H9 (cell line): ENCODE data around the gene MESP1. TPM values are rescaled to one million over a fixed set of nuclear protein-coding genes. Genes with fewer than 3 reads are reported as not detected.

Experiments used
- DNase-seq: peaks from one replicate; pipeline ENCODE4 v3.0.0-alpha.2; 2017
- H2AFZ ChIP-seq: one replicate; pipeline ENCODE4 v1.6.1; 2013; ENCODE audit warnings: mild to moderate bottlenecking, low read length, control low read depth, moderate library complexity
- H2AK5ac ChIP-seq: 2 replicates; pipeline ENCODE4 v1.6.1; 2013; ENCODE audit warnings: low read length, control low read depth, mixed read lengths; ENCODE audit not compliant: insufficient read length
- H2BK120ac ChIP-seq: one replicate; pipeline ENCODE4 v1.6.1; 2013; ENCODE audit warnings: low read depth, mild to moderate bottlenecking, low read length, control low read depth, inconsistent platforms; ENCODE audit not compliant: poor library complexity, severe bottlenecking
- H2BK12ac ChIP-seq: 2 replicates; pipeline ENCODE4 v1.6.1; 2013; ENCODE audit warnings: low read length, control low read depth, mixed read lengths, low read depth; ENCODE audit not compliant: insufficient read length
- H2BK15ac ChIP-seq: 2 replicates; pipeline ENCODE4 v1.6.1; 2013; ENCODE audit warnings: low read depth, low read length, control low read depth
- H2BK20ac ChIP-seq: one replicate; pipeline ENCODE4 v1.6.1; 2013; ENCODE audit warnings: low read depth, mild to moderate bottlenecking, low read length, control low read depth, inconsistent platforms; ENCODE audit not compliant: poor library complexity, severe bottlenecking
- H2BK5ac ChIP-seq: 2 replicates; pipeline ENCODE4 v1.6.1; 2013; ENCODE audit warnings: low read length, control low read depth, mixed read lengths; ENCODE audit not compliant: insufficient read length
- H3K14ac ChIP-seq: 2 replicates; pipeline ENCODE4 v1.6.1; 2013; ENCODE audit warnings: low read length, control low read depth; ENCODE audit not compliant: insufficient read depth
- H3K18ac ChIP-seq: 2 replicates; pipeline ENCODE4 v1.6.1; 2013; ENCODE audit warnings: low read depth, mild to moderate bottlenecking, mixed read lengths, low read length, control low read depth; ENCODE audit not compliant: insufficient read length
- H3K23ac ChIP-seq: 2 replicates; pipeline ENCODE4 v1.6.1; 2013; ENCODE audit warnings: low read length, control low read depth, mixed read lengths, low read depth; ENCODE audit not compliant: insufficient read length
- H3K23me2 ChIP-seq: 2 replicates; pipeline ENCODE4 v1.6.1; 2013; ENCODE audit warnings: low read depth, mild to moderate bottlenecking, mixed read lengths, low read length, control low read depth; ENCODE audit not compliant: insufficient read length, poor library complexity, severe bottlenecking
- H3K27ac ChIP-seq: 2 replicates; pipeline ENCODE4 v1.5.1; 2013; ENCODE audit warnings: low read length, control low read depth, mixed read lengths, low read depth; ENCODE audit not compliant: insufficient read length
- H3K27me3 ChIP-seq: 2 replicates; pipeline ENCODE4 v1.6.1; 2013; ENCODE audit warnings: low read length, control low read depth, inconsistent platforms; ENCODE audit not compliant: insufficient read depth
- H3K4ac ChIP-seq: 2 replicates; pipeline ENCODE4 v1.6.1; 2013; ENCODE audit warnings: low read depth, mild to moderate bottlenecking, control low read depth, inconsistent platforms, low read length, moderate library complexity
- H3K4me1 ChIP-seq: 2 replicates; pipeline ENCODE4 v1.6.1; 2013; ENCODE audit warnings: low read length, control low read depth, inconsistent platforms; ENCODE audit not compliant: insufficient read depth
- H3K4me2 ChIP-seq: 2 replicates; pipeline ENCODE4 v1.6.1; 2013; ENCODE audit warnings: low read length, control low read depth, mixed read lengths; ENCODE audit not compliant: insufficient read length, insufficient read depth
- H3K56ac ChIP-seq: 2 replicates; pipeline ENCODE4 v1.6.1; 2013; ENCODE audit warnings: low read depth, mild to moderate bottlenecking, mixed read lengths, low read length, control low read depth; ENCODE audit not compliant: insufficient read length
- H3K79me1 ChIP-seq: 2 replicates; pipeline ENCODE4 v1.6.1; 2013; ENCODE audit warnings: low read depth, mild to moderate bottlenecking, moderate library complexity, low read length, control low read depth, inconsistent platforms; ENCODE audit not compliant: insufficient read depth, poor library complexity, severe bottlenecking
- H3K79me2 ChIP-seq: 2 replicates; pipeline ENCODE4 v1.6.1; 2013; ENCODE audit warnings: low read length, control low read depth, inconsistent platforms; ENCODE audit not compliant: insufficient read depth
- H3K9ac ChIP-seq: 2 replicates; pipeline ENCODE4 v1.6.1; 2013; ENCODE audit warnings: low read length, control low read depth, mixed read lengths; ENCODE audit not compliant: insufficient read length; ENCODE audit errors: extremely low read depth
- H3K9me3 ChIP-seq: one replicate; pipeline ENCODE4 v1.6.1; 2013; ENCODE audit warnings: low read depth, low read length, inconsistent platforms; ENCODE audit not compliant: control insufficient read depth
- H3T11ph ChIP-seq: one replicate; pipeline ENCODE4 v1.6.1; 2013; ENCODE audit warnings: mild to moderate bottlenecking, low read length, control low read depth, inconsistent platforms
- H4K20me1 ChIP-seq: one replicate; pipeline ENCODE4 v1.6.1; 2013; ENCODE audit not compliant: control insufficient read depth, insufficient read length, insufficient read depth
- H4K5ac ChIP-seq: 2 replicates; pipeline ENCODE4 v1.6.1; 2013; ENCODE audit warnings: low read depth, mild to moderate bottlenecking, mixed read lengths, low read length, control low read depth; ENCODE audit not compliant: insufficient read length
- H4K8ac ChIP-seq: replicated peaks from 2 replicates; pipeline ENCODE4 v1.6.1; 2013; ENCODE audit warnings: low read length, control low read depth, mixed read lengths, low read depth; ENCODE audit not compliant: insufficient read length
- H4K91ac ChIP-seq: 2 replicates; pipeline ENCODE4 v1.6.1; 2013; ENCODE audit warnings: low read depth, mild to moderate bottlenecking, moderate library complexity, mixed read lengths, low read length, control low read depth; ENCODE audit not compliant: insufficient read length
- H3K27ac Mint-ChIP-seq, 3 experiments: 2 replicates in 2 of 3; 3 replicates in 1 of 3; pipeline ENCODE4 v1.8.0; 2020 to 2021; ENCODE audit warnings: mixed read lengths in 3 of 3, mild to moderate bottlenecking in 1 of 3, moderate library complexity in 1 of 3
- H3K27me3 Mint-ChIP-seq: 2 replicates; pipeline ENCODE4 v1.8.0; 2021; ENCODE audit warnings: low read depth, mild to moderate bottlenecking, moderate library complexity, mixed read lengths
- H3K36me3 Mint-ChIP-seq, 3 experiments: 2 replicates in 2 of 3; 3 replicates in 1 of 3; pipeline ENCODE4 v1.8.0; 2020 to 2021; ENCODE audit warnings: low read depth in 3 of 3, mixed read lengths in 3 of 3; ENCODE audit not compliant: insufficient read depth in 1 of 3
- H3K4me1 Mint-ChIP-seq, 2 experiments: 2 replicates each; pipeline ENCODE4 v1.8.0; 2020; ENCODE audit warnings: mixed read lengths in 2 of 2
- H3K4me3 Mint-ChIP-seq, 2 experiments: 2 replicates in 1 of 2; 3 replicates in 1 of 2; pipeline ENCODE4 v1.8.0; 2020 to 2021; ENCODE audit warnings: mild to moderate bottlenecking in 2 of 2, mixed read lengths in 2 of 2, moderate library complexity in 1 of 2
- H3K9me3 Mint-ChIP-seq, 2 experiments: 2 replicates in 1 of 2; 3 replicates in 1 of 2; pipeline ENCODE4 v1.8.0; 2020; ENCODE audit warnings: mild to moderate bottlenecking in 2 of 2, mixed read lengths in 2 of 2, moderate library complexity in 1 of 2
- WGBS: extraction: QIAGEN DNeasy Blood & Tissue Kit; methylation state at CpG from one replicate; pipeline ENCODE4 v1.1.7; 2013; ENCODE audit warnings: missing lambda C conversion rate, low lambda C conversion rate, mixed read lengths; ENCODE audit not compliant: insufficient read length; ENCODE audit errors: extremely low coverage; 5-methylcytosine and 5-hydroxymethylcytosine counted together
- total RNA-seq: library from RNA; stranded (reverse); gene quantifications from 2 replicates; pipeline ENCODE4 v1.2.1, GENCODE V29; 2021
- TF ChIP-seq, protein P1 (sequence below): fragments of 200-600 bp; sonication (generic); conservative IDR thresholded peaks from 3 replicates; pipeline ENCODE4 v1.8.0; 2021; ENCODE audit warnings: antibody characterized with exemption, mild to moderate bottlenecking

MESP1 gene
- total RNA-seq, 1 experiment from 2014 or later, result not detected

GRCh38 chr15:89765694-89766093 lies 14.6 kb upstream of the MESP1 start:
- no peak overlapping the region for H2BK5ac ChIP-seq
- no peak overlapping the region for H4K5ac ChIP-seq
- no peak overlapping the region for H2BK15ac ChIP-seq
- DNase-seq, result no peak
- H2BK120ac ChIP-seq, result no peak overlapping the region
- H3K9me3 Mint-ChIP-seq, result no peaks in the 10 kb centered on the region; a peak in 1 of 5 replicates
- no peak overlapping the region for H3K4ac ChIP-seq
- no peak overlapping the region for H3K4me2 ChIP-seq
- H2BK12ac ChIP-seq, result no peak overlapping the region
- no peak overlapping the region for H2AK5ac ChIP-seq
- H3K4me1 ChIP-seq, result no peaks in the 10 kb centered on the region
- no peak overlapping the region for H3K9ac ChIP-seq
- H3K23me2 ChIP-seq, result no peaks in the 10 kb centered on the region
- no peak overlapping the region for H3K56ac ChIP-seq
- no peaks in the 10 kb centered on the region for H4K20me1 ChIP-seq
- no peaks in the 10 kb centered on the region for H3K79me2 ChIP-seq
- H2AFZ ChIP-seq, result no peak overlapping the region
- TF ChIP-seq, protein P1, sequence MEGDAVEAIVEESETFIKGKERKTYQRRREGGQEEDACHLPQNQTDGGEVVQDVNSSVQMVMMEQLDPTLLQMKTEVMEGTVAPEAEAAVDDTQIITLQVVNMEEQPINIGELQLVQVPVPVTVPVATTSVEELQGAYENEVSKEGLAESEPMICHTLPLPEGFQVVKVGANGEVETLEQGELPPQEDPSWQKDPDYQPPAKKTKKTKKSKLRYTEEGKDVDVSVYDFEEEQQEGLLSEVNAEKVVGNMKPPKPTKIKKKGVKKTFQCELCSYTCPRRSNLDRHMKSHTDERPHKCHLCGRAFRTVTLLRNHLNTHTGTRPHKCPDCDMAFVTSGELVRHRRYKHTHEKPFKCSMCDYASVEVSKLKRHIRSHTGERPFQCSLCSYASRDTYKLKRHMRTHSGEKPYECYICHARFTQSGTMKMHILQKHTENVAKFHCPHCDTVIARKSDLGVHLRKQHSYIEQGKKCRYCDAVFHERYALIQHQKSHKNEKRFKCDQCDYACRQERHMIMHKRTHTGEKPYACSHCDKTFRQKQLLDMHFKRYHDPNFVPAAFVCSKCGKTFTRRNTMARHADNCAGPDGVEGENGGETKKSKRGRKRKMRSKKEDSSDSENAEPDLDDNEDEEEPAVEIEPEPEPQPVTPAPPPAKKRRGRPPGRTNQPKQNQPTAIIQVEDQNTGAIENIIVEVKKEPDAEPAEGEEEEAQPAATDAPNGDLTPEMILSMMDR, result no peak
- no peak overlapping the region for H4K91ac ChIP-seq
- peaks cover 4% of the 10 kb centered on the region; the same call in 1 of the 2 replicates for H3K27me3 Mint-ChIP-seq
- no peaks in the 10 kb centered on the region for H3K9me3 ChIP-seq
- no peak overlapping the region for H3K14ac ChIP-seq
- no peaks in the 10 kb centered on the region for H3K36me3 Mint-ChIP-seq
- H3K27ac ChIP-seq, result no peak overlapping the region
- H2BK20ac ChIP-seq, result no peak overlapping the region
- no CpG with 5 or more reads among the region's 1 CpG for WGBS
- no peak overlapping the region for H3K18ac ChIP-seq
- H3K27me3 ChIP-seq, result no peaks in the 10 kb centered on the region
- no peaks in the 10 kb centered on the region for H3K79me1 ChIP-seq
- no peak overlapping the region for H3K27ac Mint-ChIP-seq
- H3K23ac ChIP-seq, result no peak overlapping the region
- H3K4me1 Mint-ChIP-seq, result peaks cover 2 to 3% of the 10 kb centered on the region in 2 experiments; a peak in 1 of 4 replicates
- H4K8ac ChIP-seq, result no peak overlapping the region
- no peak overlapping the region for H3T11ph ChIP-seq
- no peak overlapping the region for H3K4me3 Mint-ChIP-seq
